Measurements from ENCODE around the gene CLEC4M. TPM values are rescaled to one million over a fixed set of nuclear protein-coding genes. Genes with fewer than 3 reads are reported as not detected.

CLEC4M gene, protein sequence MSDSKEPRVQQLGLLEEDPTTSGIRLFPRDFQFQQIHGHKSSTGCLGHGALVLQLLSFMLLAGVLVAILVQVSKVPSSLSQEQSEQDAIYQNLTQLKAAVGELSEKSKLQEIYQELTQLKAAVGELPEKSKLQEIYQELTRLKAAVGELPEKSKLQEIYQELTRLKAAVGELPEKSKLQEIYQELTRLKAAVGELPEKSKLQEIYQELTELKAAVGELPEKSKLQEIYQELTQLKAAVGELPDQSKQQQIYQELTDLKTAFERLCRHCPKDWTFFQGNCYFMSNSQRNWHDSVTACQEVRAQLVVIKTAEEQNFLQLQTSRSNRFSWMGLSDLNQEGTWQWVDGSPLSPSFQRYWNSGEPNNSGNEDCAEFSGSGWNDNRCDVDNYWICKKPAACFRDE
- polyA plus RNA-seq (2013, experiment 1 of 4): not detected
- polyA plus RNA-seq (2013, experiment 2 of 4): not detected
- not detected for polyA plus RNA-seq (2013, experiment 3 of 4)
- polyA plus RNA-seq (2013, experiment 4 of 4): not detected

DNA sequence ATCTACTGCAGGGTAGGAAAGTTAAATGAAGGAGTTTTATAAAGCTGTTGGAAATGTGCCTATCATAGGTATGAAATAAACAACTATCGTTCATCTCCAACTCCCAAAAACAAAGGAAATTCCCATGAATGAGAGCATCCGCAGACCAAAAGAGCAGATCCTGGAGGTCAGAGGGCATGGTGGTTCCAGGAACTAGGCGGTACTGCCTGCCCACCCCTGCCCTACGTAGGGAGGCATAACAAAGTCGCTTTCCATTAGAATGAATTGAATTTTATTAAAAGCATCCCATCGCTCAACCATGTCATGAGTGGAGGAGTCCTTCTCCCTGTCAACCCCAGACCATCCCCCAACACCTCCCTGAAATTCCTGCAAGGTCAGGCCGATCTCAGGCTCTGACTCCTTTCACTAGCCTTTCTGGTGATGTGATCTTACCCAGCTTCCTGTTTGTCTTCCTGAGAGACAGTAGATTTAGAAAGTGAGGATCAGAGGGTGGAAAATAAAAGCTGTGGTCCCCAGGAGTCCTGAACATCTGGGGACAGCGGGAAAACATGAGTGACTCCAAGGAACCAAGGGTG lies at the start of gene CLEC4M:
CLEC4M (plus strand) TSS at position 525 of the 575 bp plus-strand sequence; CDS start at position 549, 24 bp downstream.
- no peak within 1 kb of the TSS for H3K27ac ChIP-seq (ENCODE audit: insufficient read depth, low read depth, low read length, poor library complexity, severe bottlenecking)
- 81 to 91% methylated on average over 8 of the region's 8 CpGs for WGBS, 2 experiments
- no peaks in the 10 kb centered on the region for H3K4me1 ChIP-seq (ENCODE audit: control insufficient read depth, insufficient read depth, low read length)
- H3K27me3 ChIP-seq (ENCODE audit: control insufficient read depth, insufficient read depth, low read length, poor library complexity, severe bottlenecking): no peaks in the 10 kb centered on the region
- H3K36me3 ChIP-seq (ENCODE audit: control insufficient read depth, insufficient read depth, low read length): no peaks in the 10 kb centered on the region
- H3K4me3 ChIP-seq (ENCODE audit: insufficient read depth, low read depth, low read length): no peak within 1 kb of the TSS
- peaks cover 5% of the 10 kb centered on the region for H3K9me3 ChIP-seq (ENCODE audit: control insufficient read depth, low read length)

DNA sequence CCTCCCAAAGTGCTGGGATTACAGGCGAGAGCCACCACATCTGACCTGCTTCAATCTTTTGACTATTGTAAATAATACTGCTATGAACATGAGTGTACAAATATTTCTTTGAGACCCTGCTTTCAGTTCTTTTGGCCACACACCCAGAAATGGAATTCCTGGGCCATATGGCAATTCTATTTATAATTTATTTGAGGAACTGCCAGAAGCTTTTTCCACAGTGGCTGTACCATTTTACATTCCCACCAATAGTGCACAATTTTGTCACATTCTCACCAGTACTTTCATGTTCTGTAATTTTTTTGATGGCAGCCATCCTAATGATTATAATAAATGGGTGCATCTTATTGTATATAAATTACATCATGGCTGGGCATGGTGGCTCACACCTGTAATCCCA lies 47.4 kb upstream of the CLEC4M start:
- H3K9me3 ChIP-seq (ENCODE audit: control insufficient read depth, low read length): no peaks in the 10 kb centered on the region
- H3K4me1 ChIP-seq (ENCODE audit: control insufficient read depth, insufficient read depth, low read length): no peaks in the 10 kb centered on the region
- no peaks in the 10 kb centered on the region for H3K36me3 ChIP-seq (ENCODE audit: control insufficient read depth, insufficient read depth, low read length)
- 88 to 89% methylated on average over 1 of the region's 1 CpG for WGBS, 2 experiments
- no peak overlapping the region for H3K27ac ChIP-seq (ENCODE audit: insufficient read depth, low read depth, low read length, poor library complexity, severe bottlenecking)
- H3K27me3 ChIP-seq (ENCODE audit: control insufficient read depth, insufficient read depth, low read length, poor library complexity, severe bottlenecking): no peaks in the 10 kb centered on the region
- H3K4me3 ChIP-seq (ENCODE audit: insufficient read depth, low read depth, low read length): no peak overlapping the region

DNA sequence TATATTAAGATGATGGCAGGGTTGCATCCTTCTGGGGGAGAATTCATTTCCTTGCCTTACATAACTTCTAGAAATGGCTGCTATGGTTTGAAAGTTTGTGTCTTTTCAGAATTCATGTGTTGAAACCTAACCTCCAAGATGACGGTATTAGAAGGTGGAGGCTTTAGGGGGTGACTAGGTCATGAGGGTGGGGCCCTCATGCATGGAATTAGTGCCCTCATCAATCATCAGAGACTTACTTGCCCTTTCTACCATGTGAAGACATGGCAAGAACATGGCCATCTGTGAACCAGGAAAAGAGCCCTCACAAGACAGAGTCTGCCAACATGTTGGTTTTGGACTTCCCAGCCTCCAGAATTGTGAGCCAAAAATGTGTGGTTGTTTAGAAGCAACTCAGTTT lies 46.3 kb upstream of the CLEC4M start:
- WGBS, 2 experiments: 82 to 83% methylated on average over 1 of the region's 1 CpG
- Histone ChIP-seq H3K27me3 (ENCODE audit: control insufficient read depth, insufficient read depth, low read length, poor library complexity, severe bottlenecking) (no peaks in the 10 kb centered on the region), H3K4me1 (ENCODE audit: control insufficient read depth, insufficient read depth, low read length) (no peaks in the 10 kb centered on the region), H3K27ac (ENCODE audit: insufficient read depth, low read depth, low read length, poor library complexity, severe bottlenecking) (no peak overlapping the region), H3K4me3 (ENCODE audit: insufficient read depth, low read depth, low read length) (no peak overlapping the region), H3K9me3 (ENCODE audit: control insufficient read depth, low read length) (no peaks in the 10 kb centered on the region), H3K36me3 (ENCODE audit: control insufficient read depth, insufficient read depth, low read length) (no peaks in the 10 kb centered on the region)

DNA sequence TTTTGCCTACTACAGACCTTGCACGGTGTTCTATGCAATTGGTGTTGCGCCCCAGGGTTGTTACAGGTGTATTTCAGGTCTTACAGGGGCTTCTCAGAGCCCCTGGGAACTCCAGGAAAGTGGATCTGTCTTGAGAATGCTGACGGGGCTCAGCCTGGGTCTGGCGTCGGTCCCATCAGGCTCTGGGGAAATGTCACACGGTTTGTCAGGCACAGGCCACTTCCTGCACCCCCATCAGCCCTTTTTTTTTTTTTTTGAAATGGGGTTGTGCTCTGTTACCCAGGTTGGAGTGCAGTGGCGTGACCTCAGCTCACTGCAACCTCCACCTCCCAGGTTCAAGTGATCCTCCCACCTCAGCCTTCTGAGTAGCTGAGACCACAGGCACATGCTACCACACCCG lies 44.4 kb upstream of the CLEC4M start:
- H3K9me3 ChIP-seq (ENCODE audit: control insufficient read depth, low read length): no peaks in the 10 kb centered on the region
- WGBS, 2 experiments: 80 to 83% methylated on average over 8 of the region's 8 CpGs
- H3K27ac ChIP-seq (ENCODE audit: insufficient read depth, low read depth, low read length, poor library complexity, severe bottlenecking): no peak overlapping the region
- H3K4me1 ChIP-seq (ENCODE audit: control insufficient read depth, insufficient read depth, low read length): no peaks in the 10 kb centered on the region
- H3K4me3 ChIP-seq (ENCODE audit: insufficient read depth, low read depth, low read length): no peak overlapping the region
- no peaks in the 10 kb centered on the region for H3K27me3 ChIP-seq (ENCODE audit: control insufficient read depth, insufficient read depth, low read length, poor library complexity, severe bottlenecking)
- H3K36me3 ChIP-seq (ENCODE audit: control insufficient read depth, insufficient read depth, low read length): no peaks in the 10 kb centered on the region

DNA sequence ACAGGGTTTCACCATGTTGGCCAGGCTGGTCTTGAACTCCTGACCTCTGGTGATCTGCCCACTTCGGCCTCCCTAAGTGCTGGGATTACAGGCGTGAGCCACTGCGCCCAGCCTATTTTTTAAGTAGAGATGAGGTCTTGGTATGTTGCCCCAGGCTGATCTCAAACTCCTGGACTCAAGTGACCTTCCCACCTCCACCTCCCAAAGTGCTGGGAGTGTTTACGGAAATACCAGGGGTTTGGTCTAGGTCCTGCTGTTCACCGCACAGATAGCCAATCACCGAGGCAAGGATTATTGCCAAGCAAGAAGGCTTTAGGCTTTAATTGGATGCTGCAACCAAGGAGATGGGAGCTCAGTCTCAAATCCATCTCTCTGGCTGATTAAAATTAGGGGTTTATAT lies 42.7 kb upstream of the CLEC4M start:
- H3K4me1 ChIP-seq (ENCODE audit: control insufficient read depth, insufficient read depth, low read length): no peaks in the 10 kb centered on the region
- H3K36me3 ChIP-seq (ENCODE audit: control insufficient read depth, insufficient read depth, low read length): no peaks in the 10 kb centered on the region
- no peak overlapping the region for H3K4me3 ChIP-seq (ENCODE audit: insufficient read depth, low read depth, low read length)
- H3K9me3 ChIP-seq (ENCODE audit: control insufficient read depth, low read length): no peaks in the 10 kb centered on the region
- H3K27me3 ChIP-seq (ENCODE audit: control insufficient read depth, insufficient read depth, low read length, poor library complexity, severe bottlenecking): no peaks in the 10 kb centered on the region
- no peak overlapping the region for H3K27ac ChIP-seq (ENCODE audit: insufficient read depth, low read depth, low read length, poor library complexity, severe bottlenecking)
- WGBS, 2 experiments: 84 to 93% methylated on average over 6 of the region's 6 CpGs

DNA sequence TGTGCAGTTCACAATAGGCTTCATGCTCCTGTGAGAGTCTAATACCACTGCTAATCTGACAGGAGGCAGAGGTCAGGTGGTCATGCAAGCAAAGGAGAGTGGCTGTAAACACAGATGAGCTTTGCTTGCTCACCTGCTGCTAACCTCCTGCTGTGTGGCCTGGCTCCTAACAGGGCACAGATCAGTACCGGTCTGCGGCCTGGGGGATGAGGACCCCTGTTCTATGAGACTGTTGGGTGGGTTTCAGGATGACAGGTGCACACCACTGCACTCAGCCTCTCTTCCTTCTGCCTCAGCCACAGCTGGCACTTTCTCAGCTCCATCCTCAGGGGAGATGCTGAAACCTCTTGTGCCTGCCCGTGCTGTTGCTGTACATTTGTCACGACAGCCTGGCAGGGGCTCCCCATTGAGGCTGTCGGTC lies 40.8 kb upstream of the CLEC4M start:
- Histone ChIP-seq H3K27ac (ENCODE audit: insufficient read depth, low read depth, low read length, poor library complexity, severe bottlenecking) (no peak overlapping the region), H3K9me3 (ENCODE audit: control insufficient read depth, low read length) (no peaks in the 10 kb centered on the region), H3K4me3 (ENCODE audit: insufficient read depth, low read depth, low read length) (no peak overlapping the region), H3K27me3 (ENCODE audit: control insufficient read depth, insufficient read depth, low read length, poor library complexity, severe bottlenecking) (peaks cover under 1% of the 10 kb centered on the region), H3K4me1 (ENCODE audit: control insufficient read depth, insufficient read depth, low read length) (no peaks in the 10 kb centered on the region), H3K36me3 (ENCODE audit: control insufficient read depth, insufficient read depth, low read length) (no peaks in the 10 kb centered on the region)
- 66 to 72% methylated on average over 5 of the region's 5 CpGs for WGBS, 2 experiments

DNA sequence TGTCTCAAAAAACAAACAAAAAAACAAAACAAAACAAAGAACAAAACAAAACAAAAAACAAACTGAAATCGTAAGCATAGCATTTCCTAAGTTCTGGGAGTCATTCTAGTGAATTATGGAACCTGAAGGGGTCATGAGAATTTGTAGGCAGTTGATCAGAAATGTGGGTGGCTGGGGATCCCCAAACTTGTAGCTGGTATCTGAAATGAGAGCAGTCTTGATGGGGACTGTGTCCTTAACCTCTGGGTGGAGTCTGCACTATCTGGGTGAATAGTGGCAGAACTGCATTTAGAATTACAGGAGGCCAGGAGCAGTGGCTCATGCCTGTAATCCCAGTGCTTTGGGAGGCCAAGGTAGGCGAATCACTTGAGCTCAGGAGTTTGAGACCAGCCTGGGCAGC lies 37.3 kb upstream of the CLEC4M start:
- WGBS, 2 experiments: 58 to 65% methylated on average over 2 of the region's 2 CpGs
- no peak overlapping the region for H3K27ac ChIP-seq (ENCODE audit: insufficient read depth, low read depth, low read length, poor library complexity, severe bottlenecking)
- no peaks in the 10 kb centered on the region for H3K4me1 ChIP-seq (ENCODE audit: control insufficient read depth, insufficient read depth, low read length)
- peaks cover 36% of the 10 kb centered on the region for H3K27me3 ChIP-seq (ENCODE audit: control insufficient read depth, insufficient read depth, low read length, poor library complexity, severe bottlenecking)
- H3K9me3 ChIP-seq (ENCODE audit: control insufficient read depth, low read length): no peaks in the 10 kb centered on the region
- H3K4me3 ChIP-seq (ENCODE audit: insufficient read depth, low read depth, low read length): no peak overlapping the region
- H3K36me3 ChIP-seq (ENCODE audit: control insufficient read depth, insufficient read depth, low read length): no peaks in the 10 kb centered on the region

DNA sequence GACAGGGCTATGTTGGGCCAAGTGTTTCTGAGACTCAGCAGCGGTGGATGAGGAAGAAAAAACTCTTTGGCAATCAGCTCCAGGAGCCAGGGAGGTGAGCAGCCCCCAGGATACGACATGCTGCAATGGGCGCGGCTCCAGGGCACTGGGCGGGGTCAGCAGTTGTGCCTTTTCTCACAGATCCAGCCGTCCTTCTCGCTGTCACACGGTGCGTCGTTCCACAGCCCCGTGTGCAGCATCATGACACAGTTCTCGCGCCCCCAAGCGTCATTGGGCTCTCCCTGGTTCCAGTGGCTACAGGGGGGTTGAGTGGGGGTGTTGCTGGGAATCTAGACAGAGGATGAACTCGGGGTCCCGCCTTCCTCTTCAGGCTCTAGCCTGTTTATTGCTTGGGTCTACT lies 33.8 kb upstream of the CLEC4M start:
- 54 to 55% methylated on average over 16 of the region's 16 CpGs for WGBS, 2 experiments
- no peak overlapping the region for H3K4me3 ChIP-seq (ENCODE audit: insufficient read depth, low read depth, low read length)
- H3K27me3 ChIP-seq (ENCODE audit: control insufficient read depth, insufficient read depth, low read length, poor library complexity, severe bottlenecking): peaks cover 68% of the 10 kb centered on the region

DNA sequence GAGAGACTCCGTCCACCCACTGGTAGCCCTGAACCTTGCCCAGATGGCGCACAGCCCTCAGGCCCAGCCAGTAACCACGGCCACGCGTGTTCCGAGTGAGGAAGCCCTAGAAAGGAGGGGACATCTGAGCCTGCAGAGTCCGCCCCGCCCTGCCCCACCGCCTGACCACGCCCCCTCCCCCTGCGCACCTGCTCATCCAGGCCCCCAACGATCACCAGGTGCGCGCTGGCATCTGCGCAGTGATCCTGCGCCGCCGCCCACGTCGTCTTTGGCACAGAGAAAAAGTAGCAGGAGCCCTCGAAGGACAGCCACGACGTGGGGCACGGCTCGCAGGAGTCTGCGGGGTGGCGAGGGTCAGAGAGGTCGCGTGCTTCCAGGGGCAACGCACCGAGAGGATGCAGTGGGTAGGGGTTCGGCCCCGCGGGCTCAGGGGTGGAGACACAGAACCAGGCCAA lies 33.2 kb upstream of the CLEC4M start:
- Histone ChIP-seq H3K4me3 (ENCODE audit: insufficient read depth, low read depth, low read length) (no peak overlapping the region), H3K36me3 (ENCODE audit: control insufficient read depth, insufficient read depth, low read length) (no peaks in the 10 kb centered on the region), H3K4me1 (ENCODE audit: control insufficient read depth, insufficient read depth, low read length) (no peaks in the 10 kb centered on the region), H3K27ac (ENCODE audit: insufficient read depth, low read depth, low read length, poor library complexity, severe bottlenecking) (no peak overlapping the region), H3K27me3 (ENCODE audit: control insufficient read depth, insufficient read depth, low read length, poor library complexity, severe bottlenecking) (peaks cover 74% of the 10 kb centered on the region), H3K9me3 (ENCODE audit: control insufficient read depth, low read length) (no peaks in the 10 kb centered on the region)
- 37 to 39% methylated on average over 34 of the region's 34 CpGs for WGBS, 2 experiments

More for the DNA sequence above, 33.8 kb upstream of the CLEC4M start:
- Histone ChIP-seq H3K9me3 (ENCODE audit: control insufficient read depth, low read length) (no peaks in the 10 kb centered on the region), H3K4me1 (ENCODE audit: control insufficient read depth, insufficient read depth, low read length) (no peaks in the 10 kb centered on the region), H3K27ac (ENCODE audit: insufficient read depth, low read depth, low read length, poor library complexity, severe bottlenecking) (no peak overlapping the region), H3K36me3 (ENCODE audit: control insufficient read depth, insufficient read depth, low read length) (no peaks in the 10 kb centered on the region)
